ENCODE measurements around the gene CDH5.

GRCh38 chr16:66324815-66325515 is 41.5 kb upstream of the CDH5 start:
- TF ChIP-seq EP300 (IDR thresholded peaks at IDR 0.05; ENCODE audit: borderline replicate concordance), result no peak
- TF ChIP-seq TCF12 (IDR thresholded peaks at IDR 0.05; ENCODE audit: low read depth), result no peak
- TF ChIP-seq EGR1 (IDR thresholded peaks at IDR 0.05), result no peak
- TF ChIP-seq, protein P1, sequence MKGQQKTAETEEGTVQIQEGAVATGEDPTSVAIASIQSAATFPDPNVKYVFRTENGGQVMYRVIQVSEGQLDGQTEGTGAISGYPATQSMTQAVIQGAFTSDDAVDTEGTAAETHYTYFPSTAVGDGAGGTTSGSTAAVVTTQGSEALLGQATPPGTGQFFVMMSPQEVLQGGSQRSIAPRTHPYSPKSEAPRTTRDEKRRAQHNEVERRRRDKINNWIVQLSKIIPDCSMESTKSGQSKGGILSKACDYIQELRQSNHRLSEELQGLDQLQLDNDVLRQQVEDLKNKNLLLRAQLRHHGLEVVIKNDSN (IDR thresholded peaks at IDR 0.05), result no peak
- no peak for TF ChIP-seq REST (IDR thresholded peaks at IDR 0.05; ENCODE audit: low read depth)
- no peak for TF ChIP-seq ZBTB7A (IDR thresholded peaks at IDR 0.05; ENCODE audit: low read depth)
- TF ChIP-seq, protein P2, sequence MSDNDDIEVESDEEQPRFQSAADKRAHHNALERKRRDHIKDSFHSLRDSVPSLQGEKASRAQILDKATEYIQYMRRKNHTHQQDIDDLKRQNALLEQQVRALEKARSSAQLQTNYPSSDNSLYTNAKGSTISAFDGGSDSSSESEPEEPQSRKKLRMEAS (IDR thresholded peaks at IDR 0.05), result no peak
